ENCODE measurements around the gene DENND4C.

GRCh38 chr9:19188771-19189170 is 41.7 kb upstream of the DENND4C start:
- TF ChIP-seq, protein P1, sequence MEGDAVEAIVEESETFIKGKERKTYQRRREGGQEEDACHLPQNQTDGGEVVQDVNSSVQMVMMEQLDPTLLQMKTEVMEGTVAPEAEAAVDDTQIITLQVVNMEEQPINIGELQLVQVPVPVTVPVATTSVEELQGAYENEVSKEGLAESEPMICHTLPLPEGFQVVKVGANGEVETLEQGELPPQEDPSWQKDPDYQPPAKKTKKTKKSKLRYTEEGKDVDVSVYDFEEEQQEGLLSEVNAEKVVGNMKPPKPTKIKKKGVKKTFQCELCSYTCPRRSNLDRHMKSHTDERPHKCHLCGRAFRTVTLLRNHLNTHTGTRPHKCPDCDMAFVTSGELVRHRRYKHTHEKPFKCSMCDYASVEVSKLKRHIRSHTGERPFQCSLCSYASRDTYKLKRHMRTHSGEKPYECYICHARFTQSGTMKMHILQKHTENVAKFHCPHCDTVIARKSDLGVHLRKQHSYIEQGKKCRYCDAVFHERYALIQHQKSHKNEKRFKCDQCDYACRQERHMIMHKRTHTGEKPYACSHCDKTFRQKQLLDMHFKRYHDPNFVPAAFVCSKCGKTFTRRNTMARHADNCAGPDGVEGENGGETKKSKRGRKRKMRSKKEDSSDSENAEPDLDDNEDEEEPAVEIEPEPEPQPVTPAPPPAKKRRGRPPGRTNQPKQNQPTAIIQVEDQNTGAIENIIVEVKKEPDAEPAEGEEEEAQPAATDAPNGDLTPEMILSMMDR (IDR thresholded peaks at IDR 0.05 in 8 of 11, conservative IDR thresholded peaks at IDR 0.05 in 3 of 11): no peak
- TF ChIP-seq POLR2A (IDR thresholded peaks at IDR 0.05) (no peak), POLR2AphosphoS5 (IDR thresholded peaks at IDR 0.05) (no peak)
